GM21381 (cell line): ENCODE results near the gene CAMKMT.
"Not testable (repeated sequence)": the region's sequence is repeated elsewhere in the genome, so short reads cannot be mapped to it uniquely, and the experiment has no call there.

Experiments
- ATAC-seq: cut with Tn5 transposase; IDR thresholded peaks from one replicate; pipeline ENCODE4 v1.9.1; 2021; ENCODE audit warnings: mild to moderate bottlenecking, moderate library complexity; ENCODE audit not compliant: unreplicated experiment

The CAMKMT gene

GRCh38 chr2:44358503-44358902 is 3.2 kb upstream of the CAMKMT start:
- peak; percentile 25 for ATAC-seq

GRCh38 chr2:44360749-44361329 is 908 bp upstream of the CAMKMT start:
- ATAC-seq = peak; percentile 11

GRCh38 chr2:44362207-44363015 is 664 bp downstream of the CAMKMT start:
- peak; percentile 6 for ATAC-seq

- ATAC-seq = no peak
Measured at GRCh38 chr2:44364604-44365003, 2.9 kb downstream of the CAMKMT start.

- ATAC-seq = no peak
Measured at GRCh38 chr2:44367591-44367990, 5.8 kb downstream of the CAMKMT start.

GRCh38 chr2:44369392-44369791 is 7.6 kb downstream of the CAMKMT start:
- ATAC-seq = no peak

- no peak for ATAC-seq
Measured at GRCh38 chr2:44371445-44371844, 9.7 kb downstream of the CAMKMT start.

GRCh38 chr2:44372246-44372645 is 10.5 kb downstream of the CAMKMT start:
- ATAC-seq = no peak

- no peak for ATAC-seq
Measured at GRCh38 chr2:44377486-44377885, 15.7 kb downstream of the CAMKMT start.

- ATAC-seq = not testable (repeated sequence)
Measured at GRCh38 chr2:44385226-44385625, 23.5 kb downstream of the CAMKMT start.

- ATAC-seq = no peak
Measured at GRCh38 chr2:44388877-44389276, 27.1 kb downstream of the CAMKMT start.

- ATAC-seq = no peak
Measured at GRCh38 chr2:44389895-44390294, 28.1 kb downstream of the CAMKMT start.

GRCh38 chr2:44392338-44392943 is 30.7 kb downstream of the CAMKMT start:
- no peak for ATAC-seq

- ATAC-seq = no peak
Measured at GRCh38 chr2:44397447-44398175, 35.9 kb downstream of the CAMKMT start.

- no peak for ATAC-seq
Measured at GRCh38 chr2:44398243-44398897, 36.6 kb downstream of the CAMKMT start.

- no peak for ATAC-seq
Measured at GRCh38 chr2:44420725-44421124, 59.0 kb downstream of the CAMKMT start.

GRCh38 chr2:44424211-44424610 is 62.5 kb downstream of the CAMKMT start:
- ATAC-seq = no peak

GRCh38 chr2:44429034-44429433 is 67.3 kb downstream of the CAMKMT start:
- ATAC-seq = no peak

- no peak for ATAC-seq
Measured at GRCh38 chr2:44430342-44430741, 68.6 kb downstream of the CAMKMT start.

- no peak for ATAC-seq
Measured at GRCh38 chr2:44433895-44434294, 72.1 kb downstream of the CAMKMT start.

GRCh38 chr2:44441200-44441599 is 79.5 kb downstream of the CAMKMT start:
- no peak for ATAC-seq
